Chondrocyte (in vitro differentiated cells): Measurements from ENCODE around the gene EPHB6. TPM values are rescaled to one million over a fixed set of nuclear protein-coding genes. Genes with fewer than 3 reads are reported as not detected.
A peak's percentile ranks its signal among the peaks of the same experiment; 100 is the strongest.

ENCODE experiments used
- DNase-seq: peaks from one replicate; pipeline ENCODE4 v3.0.0; 2021; ENCODE audit warnings: mixed read lengths, low spot score
- H3K27ac Mint-ChIP-seq: one replicate; pipeline ENCODE4 v1.8.0; 2021; ENCODE audit warnings: mild to moderate bottlenecking, moderate library complexity, mixed read lengths; ENCODE audit not compliant: unreplicated experiment
- H3K27me3 Mint-ChIP-seq: 2 replicates; pipeline ENCODE4 v1.8.0; 2021; ENCODE audit warnings: low read depth, mixed read lengths
- H3K36me3 Mint-ChIP-seq: 2 replicates; pipeline ENCODE4 v1.8.0; 2021; ENCODE audit warnings: low read depth, mixed read lengths
- H3K4me1 Mint-ChIP-seq: 2 replicates; pipeline ENCODE4 v1.8.0; 2021; ENCODE audit warnings: low read depth, mild to moderate bottlenecking, mixed read lengths
- H3K4me3 Mint-ChIP-seq: one replicate; pipeline ENCODE4 v1.8.0; 2021; ENCODE audit warnings: mild to moderate bottlenecking, moderate library complexity, mixed read lengths; ENCODE audit not compliant: unreplicated experiment
- H3K9me3 Mint-ChIP-seq: 2 replicates; pipeline ENCODE4 v1.8.0; 2021; ENCODE audit warnings: low read depth, mixed read lengths
- CTCF ChIP-seq: fragments of 200-600 bp; sonication (generic); IDR thresholded peaks from 2 replicates; pipeline ENCODE4 v1.5.0; 2021; ENCODE audit warnings: antibody characterized with exemption, mild to moderate bottlenecking, moderate library complexity
- total RNA-seq: library from RNA; stranded (reverse); gene quantifications from 3 replicates; pipeline ENCODE4 v1.2.1, GENCODE V29; 2021

EPHB6 gene
- total RNA-seq, 1 donor from 2014 or later, result 0.22 TPM

- no peak overlapping the region for H3K4me3 Mint-ChIP-seq
- H3K4me1 Mint-ChIP-seq, result no peaks in the 10 kb centered on the region
- no peaks in the 10 kb centered on the region for H3K9me3 Mint-ChIP-seq
- TF ChIP-seq CTCF, result no peak
- no peaks in the 10 kb centered on the region for H3K36me3 Mint-ChIP-seq
- DNase-seq, result no peak
- H3K27me3 Mint-ChIP-seq, result peaks cover 51% of the 10 kb centered on the region
- H3K27ac Mint-ChIP-seq, result no peak overlapping the region
These were observed 3.6 kb upstream of the EPHB6 start for GRCh38 chr7:142851269-142851668.

DNA sequence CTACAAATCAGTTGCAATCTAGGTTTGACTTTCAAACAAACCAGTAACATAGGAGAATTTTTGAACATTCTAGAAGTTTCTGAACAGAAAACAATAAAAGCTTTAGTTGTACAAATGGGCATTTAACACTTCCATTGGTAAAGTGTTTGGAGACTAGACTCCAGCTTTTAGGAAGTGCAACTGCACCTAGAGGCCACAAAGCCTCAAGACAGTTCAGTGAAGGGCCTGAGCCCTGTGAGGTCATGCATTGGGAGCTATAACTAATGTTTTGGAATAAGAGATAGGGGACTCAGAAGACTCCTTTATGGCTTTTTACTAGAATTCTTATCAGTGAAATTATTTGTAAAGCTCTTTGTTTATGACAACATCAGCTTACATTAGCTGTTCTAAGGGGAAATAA lies 3.0 kb upstream of the EPHB6 start:
- no peak overlapping the region for H3K4me3 Mint-ChIP-seq
- no peak for DNase-seq
- H3K27ac Mint-ChIP-seq, result no peak overlapping the region
- no peaks in the 10 kb centered on the region for H3K36me3 Mint-ChIP-seq
- H3K27me3 Mint-ChIP-seq, result peaks cover 55% of the 10 kb centered on the region
- H3K4me1 Mint-ChIP-seq, result no peaks in the 10 kb centered on the region
- no peak for TF ChIP-seq CTCF
- no peaks in the 10 kb centered on the region for H3K9me3 Mint-ChIP-seq

- Mint-ChIP-seq H3K4me1 (no peaks in the 10 kb centered on the region), H3K9me3 (no peaks in the 10 kb centered on the region), H3K36me3 (no peaks in the 10 kb centered on the region), H3K27ac (no peak overlapping the region), H3K27me3 (peaks cover 46% of the 10 kb centered on the region), H3K4me3 (peak overlapping the region; percentile 85)
- TF ChIP-seq CTCF, result peak; percentile 87
- no peak for DNase-seq
These were observed 1.0 kb upstream of the EPHB6 start for GRCh38 chr7:142853739-142854371.

GRCh38 chr7:142855114-142855743 lies 353 bp downstream of the EPHB6 start:
- peak; percentile 16 for TF ChIP-seq CTCF
- peak overlapping the region; percentile 48 for H3K4me3 Mint-ChIP-seq
- H3K27me3 Mint-ChIP-seq, result peaks cover 44% of the 10 kb centered on the region
- no peaks in the 10 kb centered on the region for H3K9me3 Mint-ChIP-seq
- no peaks in the 10 kb centered on the region for H3K4me1 Mint-ChIP-seq
- H3K36me3 Mint-ChIP-seq, result no peaks in the 10 kb centered on the region
- H3K27ac Mint-ChIP-seq, result no peak overlapping the region
- DNase-seq, result peak; percentile 92

GRCh38 chr7:142855756-142856564 lies 1.1 kb downstream of the EPHB6 start:
- DNase-seq, result peak; percentile 91

More at GRCh38 chr7:142855756-142856564, 1.1 kb downstream of the EPHB6 start:
- H3K4me3 Mint-ChIP-seq, result peak overlapping the region; percentile 48
- H3K9me3 Mint-ChIP-seq, result no peaks in the 10 kb centered on the region
- H3K27me3 Mint-ChIP-seq, result peaks cover 45% of the 10 kb centered on the region
- no peaks in the 10 kb centered on the region for H3K4me1 Mint-ChIP-seq
- H3K36me3 Mint-ChIP-seq, result no peaks in the 10 kb centered on the region
- H3K27ac Mint-ChIP-seq, result no peak overlapping the region
- TF ChIP-seq CTCF, result no peak
